HepG2 (cell line): ENCODE data around the gene SH2D3A. TPM values are rescaled to one million over a fixed set of nuclear protein-coding genes. Genes with fewer than 3 reads are reported as not detected.
A peak's percentile ranks its signal among the peaks of the same experiment; 100 is the strongest.

Source experiments
- DR1 ChIP-seq: sonication (generic); formaldehyde crosslinking; IDR thresholded peaks from 2 replicates; pipeline ENCODE4 v1.8.0; 2021; ENCODE audit warnings: mild to moderate bottlenecking, missing genetic modification reagents, inconsistent platforms
- ESRRA ChIP-seq: sonication (generic); formaldehyde crosslinking; IDR thresholded peaks from 2 replicates; pipeline ENCODE4 v1.5.1; 2020; ENCODE audit warnings: mild to moderate bottlenecking, low read depth, missing genetic modification reagents
- HHEX ChIP-seq: IDR thresholded peaks from 2 replicates; pipeline ENCODE4 v1.6.1; 2016; ENCODE audit warnings: control low read depth
- HNRNPUL1 ChIP-seq: fragments of 200-400 bp; formaldehyde crosslinking; IDR thresholded peaks from 2 replicates; pipeline ENCODE4 v1.6.1; 2017; ENCODE audit warnings: low read depth, mild to moderate bottlenecking, low read length, moderate library complexity
- RCOR2 ChIP-seq: IDR thresholded peaks from 2 replicates; pipeline ENCODE4 v1.6.1; 2016; ENCODE audit warnings: missing biosample characterization, missing genetic modification reagents
- SNAPC2 ChIP-seq: sonication (generic); formaldehyde crosslinking; IDR thresholded peaks from 2 replicates; pipeline ENCODE4 v1.8.1; 2022; ENCODE audit warnings: mild to moderate bottlenecking, missing genetic modification reagents
- SP1 ChIP-seq, 2 experiments: fragments of 450-650 bp in 1 of 2; sonication (generic) in 1 of 2; formaldehyde crosslinking in 1 of 2; IDR thresholded peaks; 2 replicates each; pipeline versions ENCODE4 v1.4.0 to v1.6.1; 2016 to 2020; ENCODE audit warnings: missing genetic modification reagents in 1 of 2
- SPEN ChIP-seq: sonication (generic); formaldehyde crosslinking; IDR thresholded peaks from 2 replicates; pipeline ENCODE4 v1.5.1; 2020; ENCODE audit warnings: low read depth, mild to moderate bottlenecking, missing genetic modification reagents
- ZBTB21 ChIP-seq: sonication (generic); formaldehyde crosslinking; IDR thresholded peaks from 2 replicates; pipeline ENCODE4 v1.4.0; 2020; ENCODE audit warnings: missing genetic modification reagents
- ZBTB38 ChIP-seq: sonication (generic); formaldehyde crosslinking; IDR thresholded peaks from 2 replicates; pipeline ENCODE4 v1.5.1; 2020; ENCODE audit warnings: mild to moderate bottlenecking, missing genetic modification reagents
- ZBTB7B ChIP-seq: sonication (generic); formaldehyde crosslinking; IDR thresholded peaks from 2 replicates; pipeline ENCODE4 v1.4.0; 2020; ENCODE audit warnings: missing genetic modification reagents
- ZKSCAN1 ChIP-seq: fragments of 150-350 bp; IDR thresholded peaks from 2 replicates; pipeline ENCODE4 v1.6.1; 2014; ENCODE audit warnings: low read length
- ZNF138 ChIP-seq: sonication (generic); formaldehyde crosslinking; IDR thresholded peaks from 2 replicates; pipeline ENCODE4 v1.5.0; 2020; ENCODE audit warnings: mild to moderate bottlenecking, low read depth, missing genetic modification reagents
- ZNF143 ChIP-seq: sonication (generic); formaldehyde crosslinking; IDR thresholded peaks from 2 replicates; pipeline ENCODE4 v1.4.0; 2020; ENCODE audit warnings: missing genetic modification reagents
- ZNF230 ChIP-seq: sonication (generic); formaldehyde crosslinking; IDR thresholded peaks from 2 replicates; pipeline ENCODE4 v1.4.0; 2020; ENCODE audit warnings: mild to moderate bottlenecking, missing genetic modification reagents
- ZNF350 ChIP-seq: sonication (generic); formaldehyde crosslinking; IDR thresholded peaks from 2 replicates; pipeline ENCODE4 v1.4.0; 2020; ENCODE audit warnings: mild to moderate bottlenecking, low read depth, missing genetic modification reagents, borderline replicate concordance
- ZNF484 ChIP-seq: sonication (generic); formaldehyde crosslinking; IDR thresholded peaks from 2 replicates; pipeline ENCODE4 v1.5.1; 2020; ENCODE audit warnings: mild to moderate bottlenecking, low read depth, missing genetic modification reagents, borderline replicate concordance
- ZNF547 ChIP-seq: sonication (generic); formaldehyde crosslinking; IDR thresholded peaks from 2 replicates; pipeline ENCODE4 v1.5.1; 2020; ENCODE audit warnings: mild to moderate bottlenecking, missing genetic modification reagents
- ZNF557 ChIP-seq: sonication (generic); formaldehyde crosslinking; IDR thresholded peaks from 2 replicates; pipeline ENCODE4 v1.4.0; 2020; ENCODE audit warnings: missing genetic modification reagents
- ZNF768 ChIP-seq: sonication (generic); formaldehyde crosslinking; IDR thresholded peaks from 2 replicates; pipeline ENCODE4 v1.4.0; 2020; ENCODE audit warnings: missing genetic modification reagents
- polyA plus RNA-seq, 8 experiments: library from polyadenylated mRNA; depleted of rRNA in 3 of 8; stranded (reverse) in 7 of 8; unstranded in 1 of 8; fragments of >200 nt; fragmentation: Illumina TruSeq in 4 of 8; extraction: Trizol in 4 of 8; gene quantifications; 2 replicates each; pipeline versions ENCODE4 v1.2.1 to v1.2.3, GENCODE V29; 2011 to 2016; ENCODE audit warnings: low read depth in 4 of 8, missing spikeins in 1 of 8, mixed read lengths in 1 of 8; ENCODE audit not compliant: insufficient read depth in 1 of 8
- total RNA-seq, 5 experiments: library from RNA; depleted of rRNA; stranded (reverse); fragments of >200 nt; fragmentation: Illumina TruSeq; extraction: Trizol; gene quantifications; 2 replicates each; pipeline ENCODE4 v1.2.3, GENCODE V29; 2016; ENCODE audit warnings: low read depth in 1 of 5
- TF ChIP-seq, protein P1 (sequence below): sonication (generic); formaldehyde crosslinking; IDR thresholded peaks from 2 replicates; pipeline ENCODE4 v1.4.0; 2020; ENCODE audit warnings: missing genetic modification reagents
- TF ChIP-seq, protein P2 (sequence below): sonication (generic); formaldehyde crosslinking; conservative IDR thresholded peaks from 2 replicates; pipeline ENCODE4 v1.4.0; 2020; ENCODE audit warnings: missing genetic modification reagents
- TF ChIP-seq, protein P3 (sequence below): sonication (generic); formaldehyde crosslinking; IDR thresholded peaks from 2 replicates; pipeline ENCODE4 v1.4.0; 2020; ENCODE audit warnings: missing genetic modification reagents; ENCODE audit errors: not compliant biosample characterization
- TF ChIP-seq, protein P4 (sequence below): IDR thresholded peaks from 2 replicates; pipeline ENCODE4 v1.6.1; 2012; ENCODE audit warnings: inconsistent platforms

SH2D3A gene
- total and polyA plus RNA-seq, 2 of the 13 experiments (the other 11 are each of a cell fraction or from before 2014, with no cell fraction given): 1.0 to 2.2 TPM

DNA sequence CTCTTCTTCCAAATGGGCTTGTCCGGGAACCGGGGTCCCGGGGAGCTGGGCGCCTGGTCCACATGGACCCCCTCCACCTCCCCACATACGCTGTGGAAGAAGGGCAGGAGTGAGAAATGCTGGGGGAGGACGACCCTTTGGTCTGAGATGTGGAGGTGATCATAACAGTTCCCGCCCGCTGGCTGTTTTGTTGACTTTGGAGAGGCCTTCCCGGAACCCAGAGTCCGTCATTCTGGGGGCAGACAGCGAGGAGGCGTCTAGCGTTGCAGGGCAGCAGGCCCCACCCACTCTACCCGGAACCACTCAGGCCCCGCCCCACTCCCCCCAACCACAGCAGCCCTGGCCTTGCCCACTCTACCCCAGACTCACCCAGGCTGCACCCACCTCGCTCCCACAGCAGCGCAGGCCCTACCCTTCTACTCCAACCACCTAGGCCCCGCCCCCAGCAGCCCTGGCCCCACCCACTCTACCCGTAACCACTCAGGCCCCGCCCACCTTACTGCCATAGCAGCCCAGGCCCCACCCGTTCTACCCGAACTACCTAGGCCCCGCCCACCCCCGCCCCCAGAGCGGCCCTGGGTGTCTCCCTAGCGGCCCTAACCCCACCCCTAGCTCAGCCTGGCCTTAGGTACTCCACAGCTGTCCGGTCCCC, 37.0 kb downstream of the SH2D3A start (continued):
- TF ChIP-seq, protein P1, sequence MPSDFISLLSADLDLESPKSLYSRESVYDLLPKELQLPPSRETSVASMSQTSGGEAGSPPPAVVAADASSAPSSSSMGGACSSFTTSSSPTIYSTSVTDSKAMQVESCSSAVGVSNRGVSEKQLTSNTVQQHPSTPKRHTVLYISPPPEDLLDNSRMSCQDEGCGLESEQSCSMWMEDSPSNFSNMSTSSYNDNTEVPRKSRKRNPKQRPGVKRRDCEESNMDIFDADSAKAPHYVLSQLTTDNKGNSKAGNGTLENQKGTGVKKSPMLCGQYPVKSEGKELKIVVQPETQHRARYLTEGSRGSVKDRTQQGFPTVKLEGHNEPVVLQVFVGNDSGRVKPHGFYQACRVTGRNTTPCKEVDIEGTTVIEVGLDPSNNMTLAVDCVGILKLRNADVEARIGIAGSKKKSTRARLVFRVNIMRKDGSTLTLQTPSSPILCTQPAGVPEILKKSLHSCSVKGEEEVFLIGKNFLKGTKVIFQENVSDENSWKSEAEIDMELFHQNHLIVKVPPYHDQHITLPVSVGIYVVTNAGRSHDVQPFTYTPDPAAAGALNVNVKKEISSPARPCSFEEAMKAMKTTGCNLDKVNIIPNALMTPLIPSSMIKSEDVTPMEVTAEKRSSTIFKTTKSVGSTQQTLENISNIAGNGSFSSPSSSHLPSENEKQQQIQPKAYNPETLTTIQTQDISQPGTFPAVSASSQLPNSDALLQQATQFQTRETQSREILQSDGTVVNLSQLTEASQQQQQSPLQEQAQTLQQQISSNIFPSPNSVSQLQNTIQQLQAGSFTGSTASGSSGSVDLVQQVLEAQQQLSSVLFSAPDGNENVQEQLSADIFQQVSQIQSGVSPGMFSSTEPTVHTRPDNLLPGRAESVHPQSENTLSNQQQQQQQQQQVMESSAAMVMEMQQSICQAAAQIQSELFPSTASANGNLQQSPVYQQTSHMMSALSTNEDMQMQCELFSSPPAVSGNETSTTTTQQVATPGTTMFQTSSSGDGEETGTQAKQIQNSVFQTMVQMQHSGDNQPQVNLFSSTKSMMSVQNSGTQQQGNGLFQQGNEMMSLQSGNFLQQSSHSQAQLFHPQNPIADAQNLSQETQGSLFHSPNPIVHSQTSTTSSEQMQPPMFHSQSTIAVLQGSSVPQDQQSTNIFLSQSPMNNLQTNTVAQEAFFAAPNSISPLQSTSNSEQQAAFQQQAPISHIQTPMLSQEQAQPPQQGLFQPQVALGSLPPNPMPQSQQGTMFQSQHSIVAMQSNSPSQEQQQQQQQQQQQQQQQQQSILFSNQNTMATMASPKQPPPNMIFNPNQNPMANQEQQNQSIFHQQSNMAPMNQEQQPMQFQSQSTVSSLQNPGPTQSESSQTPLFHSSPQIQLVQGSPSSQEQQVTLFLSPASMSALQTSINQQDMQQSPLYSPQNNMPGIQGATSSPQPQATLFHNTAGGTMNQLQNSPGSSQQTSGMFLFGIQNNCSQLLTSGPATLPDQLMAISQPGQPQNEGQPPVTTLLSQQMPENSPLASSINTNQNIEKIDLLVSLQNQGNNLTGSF (CRISPR knock-in tag): no peak
- TF ChIP-seq HNRNPUL1: no peak
- TF ChIP-seq DR1 (CRISPR knock-in tag): no peak
- TF ChIP-seq ZBTB21 (CRISPR knock-in tag): no peak
- TF ChIP-seq ZNF230: no peak
- TF ChIP-seq, protein P2, sequence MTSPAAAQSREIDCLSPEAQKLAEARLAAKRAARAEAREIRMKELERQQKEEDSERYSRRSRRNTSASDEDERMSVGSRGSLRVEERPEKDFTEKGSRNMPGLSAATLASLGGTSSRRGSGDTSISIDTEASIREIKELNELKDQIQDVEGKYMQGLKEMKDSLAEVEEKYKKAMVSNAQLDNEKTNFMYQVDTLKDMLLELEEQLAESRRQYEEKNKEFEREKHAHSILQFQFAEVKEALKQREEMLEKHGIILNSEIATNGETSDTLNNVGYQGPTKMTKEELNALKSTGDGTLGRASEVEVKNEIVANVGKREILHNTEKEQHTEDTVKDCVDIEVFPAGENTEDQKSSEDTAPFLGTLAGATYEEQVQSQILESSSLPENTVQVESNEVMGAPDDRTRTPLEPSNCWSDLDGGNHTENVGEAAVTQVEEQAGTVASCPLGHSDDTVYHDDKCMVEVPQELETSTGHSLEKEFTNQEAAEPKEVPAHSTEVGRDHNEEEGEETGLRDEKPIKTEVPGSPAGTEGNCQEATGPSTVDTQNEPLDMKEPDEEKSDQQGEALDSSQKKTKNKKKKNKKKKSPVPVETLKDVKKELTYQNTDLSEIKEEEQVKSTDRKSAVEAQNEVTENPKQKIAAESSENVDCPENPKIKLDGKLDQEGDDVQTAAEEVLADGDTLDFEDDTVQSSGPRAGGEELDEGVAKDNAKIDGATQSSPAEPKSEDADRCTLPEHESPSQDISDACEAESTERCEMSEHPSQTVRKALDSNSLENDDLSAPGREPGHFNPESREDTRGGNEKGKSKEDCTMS (CRISPR knock-in tag): no peak
- no peak for TF ChIP-seq RCOR2 (CRISPR knock-in tag)
- no peak for TF ChIP-seq ZNF557 (CRISPR knock-in tag)
- TF ChIP-seq SNAPC2: no peak
- TF ChIP-seq ZNF138 (CRISPR knock-in tag): no peak
- peak; percentile 66 for TF ChIP-seq ZNF350 (CRISPR knock-in tag)
- TF ChIP-seq SP1 (IDR thresholded peaks at IDR 0.05): no peak
- TF ChIP-seq SP1 (CRISPR knock-in tag; IDR thresholded peaks at IDR 0.05): peak; percentile 73
- no peak for TF ChIP-seq ZKSCAN1
- no peak for TF ChIP-seq ZBTB38
- TF ChIP-seq HHEX (CRISPR knock-in tag): no peak
- TF ChIP-seq ZNF484 (CRISPR knock-in tag): no peak
- TF ChIP-seq ZBTB7B (CRISPR knock-in tag): peak; percentile 81; the same call in 1 of the 2 replicates
- no peak for TF ChIP-seq ZNF768
- TF ChIP-seq SPEN (CRISPR knock-in tag): no peak; the same call in 1 of the 2 replicates
- no peak for TF ChIP-seq ZNF547 (CRISPR knock-in tag)
- no peak for TF ChIP-seq ESRRA (CRISPR knock-in tag)
- TF ChIP-seq, protein P3, sequence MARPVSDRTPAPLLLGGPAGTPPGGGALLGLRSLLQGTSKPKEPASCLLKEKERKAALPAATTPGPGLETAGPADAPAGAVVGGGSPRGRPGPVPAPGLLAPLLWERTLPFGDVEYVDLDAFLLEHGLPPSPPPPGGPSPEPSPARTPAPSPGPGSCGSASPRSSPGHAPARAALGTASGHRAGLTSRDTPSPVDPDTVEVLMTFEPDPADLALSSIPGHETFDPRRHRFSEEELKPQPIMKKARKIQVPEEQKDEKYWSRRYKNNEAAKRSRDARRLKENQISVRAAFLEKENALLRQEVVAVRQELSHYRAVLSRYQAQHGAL (CRISPR knock-in tag): no peak
- TF ChIP-seq, protein P4, sequence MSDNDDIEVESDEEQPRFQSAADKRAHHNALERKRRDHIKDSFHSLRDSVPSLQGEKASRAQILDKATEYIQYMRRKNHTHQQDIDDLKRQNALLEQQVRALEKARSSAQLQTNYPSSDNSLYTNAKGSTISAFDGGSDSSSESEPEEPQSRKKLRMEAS: peak; percentile 55; the same call in 1 of the 2 replicates
- peak; percentile 36; the same call in 1 of the 2 replicates for TF ChIP-seq ZNF143 (CRISPR knock-in tag)
